CD4-positive, alpha-beta T cell (primary cell): ENCODE results near the gene NEK10. TPM values are rescaled to one million over a fixed set of nuclear protein-coding genes. Genes with fewer than 3 reads are reported as not detected.

ENCODE experiments used
- ATAC-seq: fragments of 200-7000 bp; cut with Tn5 transposase; one replicate; pipeline ENCODE4 v1.10.0; 2022; ENCODE audit warnings: mild to moderate bottlenecking; ENCODE audit not compliant: poor library complexity
- CTCF ChIA-PET: fragments of 350-600 bp; sonication (Branson Sonifier 250); formaldehyde crosslinking; loops from one replicate; lab custom pipeline; 2021; ENCODE audit warnings: antibody characterized with exemption, inconsistent platforms; lab: Charles Lee
- POLR2A ChIA-PET: fragments of 350-600 bp; sonication (Branson Sonifier 250); formaldehyde crosslinking; loops from one replicate; lab custom pipeline; 2021; ENCODE audit warnings: antibody characterized with exemption, inconsistent platforms; lab: Charles Lee
- DNase-seq, 14 experiments: peaks; one replicate each; pipeline ENCODE4 v3.0.0-alpha.2; 2013 to 2020; ENCODE audit warnings: mixed read lengths in 2 of 14
- H3K27ac ChIP-seq, 2 donors: one replicate each; pipeline versions ENCODE4 v1.5.1 to v1.7.0; 2013; ENCODE audit warnings: low read length in 2 of 2, low read depth in 1 of 2, mild to moderate bottlenecking in 1 of 2
- H3K27me3 ChIP-seq, 2 experiments: 1 replicate in 1 of 2; 2 replicates in 1 of 2; pipeline versions ENCODE4 v1.6.1 to v1.7.0; 2013; ENCODE audit warnings: low read length in 2 of 2, control low read depth in 1 of 2, mild to moderate bottlenecking in 1 of 2, moderate library complexity in 1 of 2; ENCODE audit not compliant: insufficient read depth in 2 of 2, control insufficient read depth in 1 of 2
- H3K36me3 ChIP-seq: one replicate; pipeline ENCODE4 v1.6.1; 2013; ENCODE audit warnings: low read length, control low read depth; ENCODE audit not compliant: insufficient read depth
- H3K4me1 ChIP-seq: one replicate; pipeline ENCODE4 v1.6.1; 2013; ENCODE audit warnings: low read length, control low read depth; ENCODE audit not compliant: insufficient read depth
- H3K4me3 ChIP-seq: one replicate; pipeline ENCODE4 v1.5.1; 2013; ENCODE audit warnings: mild to moderate bottlenecking, low read length, moderate library complexity
- H3K9me3 ChIP-seq, 2 experiments: 1 replicate in 1 of 2; 2 replicates in 1 of 2; pipeline versions ENCODE4 v1.6.1 to v1.7.0; 2013; ENCODE audit warnings: low read length in 2 of 2, mild to moderate bottlenecking in 2 of 2, control low read depth in 1 of 2, moderate library complexity in 1 of 2; ENCODE audit not compliant: control insufficient read depth in 1 of 2, insufficient read depth in 1 of 2
- H3K27ac Mint-ChIP-seq: one replicate; pipeline ENCODE4 v1.8.0; 2020; ENCODE audit warnings: mixed read lengths
- H3K27me3 Mint-ChIP-seq: one replicate; pipeline ENCODE4 v1.8.0; 2021; ENCODE audit warnings: mixed read lengths
- H3K36me3 Mint-ChIP-seq: one replicate; pipeline ENCODE4 v1.8.0; 2021; ENCODE audit warnings: low read depth, mixed read lengths
- H3K4me1 Mint-ChIP-seq: one replicate; pipeline ENCODE4 v1.8.0; 2021; ENCODE audit warnings: low read depth, mixed read lengths
- H3K4me3 Mint-ChIP-seq: one replicate; pipeline ENCODE4 v1.8.0; 2020; ENCODE audit warnings: mild to moderate bottlenecking, mixed read lengths
- H3K9me3 Mint-ChIP-seq: one replicate; pipeline ENCODE4 v1.8.0; 2020; ENCODE audit warnings: mixed read lengths
- CTCF ChIP-seq: fragments of 200-600 bp; IDR thresholded peaks from one replicate; pipeline ENCODE4 v1.8.0; 2022; ENCODE audit warnings: antibody characterized with exemption, mild to moderate bottlenecking
- intact Hi-C, 2 experiments: fragments of 100-400 bp; cut with DNase I in 1 of 2; cut with micrococcal nuclease in 1 of 2; formaldehyde crosslinking; loops; one replicate each; pipeline versions ENCODE4 v1.15.1 to v1.9.0; 2023 to 2025; cut with DNase I, micrococcal nuclease
- total RNA-seq, 174 experiments: library from RNA in 2 of 174; stranded (reverse) in 2 of 174; gene quantifications; one replicate each; pipeline ENCODE4 v1.2.3 and lab custom pipeline; 2021 to 2026

The NEK10 gene
- total RNA-seq, 2 experiments from 2014 or later, result 0.61 to 0.77 TPM

DNA sequence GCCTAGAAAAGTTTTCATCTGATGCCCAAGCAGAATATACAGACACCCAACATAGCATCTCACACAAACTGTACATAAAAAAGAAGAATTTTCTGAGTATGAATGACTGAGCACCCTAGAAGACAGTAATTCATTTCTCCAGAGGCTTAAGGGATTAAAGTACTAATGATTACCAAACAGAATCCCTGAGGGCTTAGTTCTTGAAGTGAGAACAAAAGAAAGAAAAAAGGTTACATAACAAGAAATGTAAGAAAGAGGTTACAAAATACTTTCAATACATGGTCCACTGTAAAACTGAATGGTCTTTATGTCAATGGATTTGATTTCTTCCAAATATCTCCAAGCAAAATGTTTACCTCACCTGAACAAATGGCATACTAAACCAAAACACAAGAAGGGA, 9.1 kb upstream of the NEK10 start:
- CTCF ChIA-PET, result interaction anchor here (1.1 kb wide), 1 partner anchor 17 kb away, joined by 3 read pairs; no protein-coding TSS in a partner anchor
- Mint-ChIP-seq H3K4me1 (no peaks in the 10 kb centered on the region), H3K9me3 (no peaks in the 10 kb centered on the region), H3K36me3 (peaks cover 52% of the 10 kb centered on the region), H3K4me3 (no peak overlapping the region), H3K27me3 (no peaks in the 10 kb centered on the region), H3K27ac (peak overlapping the region; percentile 50)
- ATAC-seq (no peak), DNase-seq (no peak)
- Histone ChIP-seq H3K9me3 (no peaks in the 10 kb centered on the region), H3K27ac (no peak overlapping the region), H3K36me3 (peaks cover 48% of the 10 kb centered on the region), H3K4me3 (no peak overlapping the region), H3K27me3 (no peaks in the 10 kb centered on the region), H3K4me1 (no peaks in the 10 kb centered on the region)
- TF ChIP-seq CTCF, result no peak
- intact Hi-C loops, result no loop called here
- POLR2A ChIA-PET, result no interaction called here

- H3K36me3 ChIP-seq, result peaks cover 29% of the 10 kb centered on the region
- no peaks in the 10 kb centered on the region for H3K9me3 ChIP-seq
- no peaks in the 10 kb centered on the region for H3K27me3 Mint-ChIP-seq
- H3K27ac Mint-ChIP-seq, result no peak overlapping the region
- no peak overlapping the region for H3K4me3 ChIP-seq
- no peak for TF ChIP-seq CTCF
- intact Hi-C loops, result no loop called here
- no peaks in the 10 kb centered on the region for H3K9me3 Mint-ChIP-seq
- H3K4me1 Mint-ChIP-seq, result no peaks in the 10 kb centered on the region
- H3K4me3 Mint-ChIP-seq, result no peak overlapping the region
- POLR2A ChIA-PET, result no interaction called here
- CTCF ChIA-PET, result no interaction called here
- no peak for ATAC-seq
- H3K27me3 ChIP-seq, result no peaks in the 10 kb centered on the region
- peaks cover 37% of the 10 kb centered on the region for H3K36me3 Mint-ChIP-seq
- DNase-seq, result no peak
- no peaks in the 10 kb centered on the region for H3K4me1 ChIP-seq
- H3K27ac ChIP-seq, result no peak overlapping the region
Measured at GRCh38 chr3:27376109-27376772, 7.1 kb upstream of the NEK10 start.

DNA sequence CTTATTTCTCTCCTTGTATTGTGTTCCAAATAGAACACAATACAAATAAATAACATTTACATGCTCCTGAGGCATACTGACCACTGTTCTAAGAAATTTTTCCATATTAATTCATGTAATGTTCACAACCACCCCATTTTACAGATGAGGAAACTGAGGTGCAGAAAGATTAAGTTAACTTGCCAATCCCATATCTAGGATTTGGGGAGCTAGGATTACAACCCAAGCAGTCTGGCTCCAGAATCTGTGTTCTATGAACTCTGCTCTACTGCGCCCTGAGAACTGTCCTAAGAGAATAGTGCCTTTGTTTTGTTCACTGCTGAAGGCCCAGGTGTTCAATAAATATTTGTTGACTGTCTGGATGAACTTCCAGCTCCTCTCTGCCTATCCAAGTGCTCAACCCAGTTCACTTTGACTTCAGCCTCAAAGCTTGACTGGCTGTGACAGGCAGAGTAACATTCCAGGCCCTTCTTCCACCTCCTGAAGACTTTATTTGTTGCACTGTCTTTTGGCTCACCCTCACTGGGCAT, 3.1 kb downstream of the NEK10 start:
- H3K9me3 Mint-ChIP-seq, result no peaks in the 10 kb centered on the region
- no peaks in the 10 kb centered on the region for H3K36me3 ChIP-seq
- no peaks in the 10 kb centered on the region for H3K9me3 ChIP-seq
- DNase-seq, result no peak
- no peaks in the 10 kb centered on the region for H3K27me3 Mint-ChIP-seq
- H3K27ac ChIP-seq, result no peak overlapping the region
- no peak overlapping the region for H3K27ac Mint-ChIP-seq
- no peak overlapping the region for H3K4me3 Mint-ChIP-seq
- no peak for ATAC-seq
- ChIA-PET POLR2A (interaction anchor here (0.7 kb wide), 1 partner anchor 910 kb away, joined by 3 read pairs; no protein-coding TSS in a partner anchor), CTCF (interaction anchor here (1.8 kb wide), 1 partner anchor 8 kb away, joined by 10 read pairs; no protein-coding TSS in a partner anchor)
- H3K4me3 ChIP-seq, result no peak overlapping the region
- H3K36me3 Mint-ChIP-seq, result peaks cover 8% of the 10 kb centered on the region
- H3K4me1 ChIP-seq, result peaks cover 9% of the 10 kb centered on the region
- no peak for TF ChIP-seq CTCF
- intact Hi-C loops, result loop anchor here (5.0 to 10.0 kb wide), 3 partner anchors 54 to 979 kb away; partner anchors contain the start of genes SLC4A7 (in 2 of the 2), AZI2 (in 1 of the 2) and ZCWPW2 (in 1 of the 2)
- peaks cover 17% of the 10 kb centered on the region for H3K4me1 Mint-ChIP-seq
- no peaks in the 10 kb centered on the region for H3K27me3 ChIP-seq
